RPMI7951 (cell line): Measurements from ENCODE around the gene CFAP43. TPM values are rescaled to one million over a fixed set of nuclear protein-coding genes. Genes with fewer than 3 reads are reported as not detected.

ENCODE experiments used
- DNase-seq: peaks from one replicate; pipeline ENCODE4 v3.0.0-alpha.2; 2012; ENCODE audit warnings: low read depth
- total RNA-seq: library from RNA; depleted of rRNA; stranded (reverse); fragments of >200 nt; shearing (Covaris generic); gene quantifications from 2 replicates; pipeline ENCODE4 v1.2.3, GENCODE V29; 2014; rRNA removed

Gene CFAP43
- total RNA-seq, 1 experiment from 2014 or later, result 0.24 TPM

- DNase-seq, result no peak
These were observed 135.5 kb downstream of the CFAP43 start for GRCh38 chr10:104096692-104097091.

GRCh38 chr10:104092749-104093148 is 139.4 kb downstream of the CFAP43 start:
- DNase-seq, result no peak

DNA sequence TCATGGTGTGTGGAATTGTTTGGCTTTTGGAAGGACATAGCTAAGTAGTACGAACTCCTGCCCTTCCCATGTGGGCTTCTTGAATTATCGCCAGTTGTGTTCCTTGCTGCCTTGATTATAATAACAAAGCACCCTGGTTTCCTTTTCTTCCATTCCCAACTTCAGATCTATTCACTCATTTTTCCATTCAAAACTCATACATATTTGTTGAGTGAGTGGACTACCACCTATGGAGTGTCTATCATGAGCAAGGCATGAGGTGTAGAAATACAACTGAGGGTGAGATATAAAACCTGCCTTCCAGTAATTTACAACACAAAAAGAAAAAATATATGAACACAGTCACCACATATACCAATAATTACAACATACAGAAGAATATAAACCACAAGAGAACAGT is 141.6 kb downstream of the CFAP43 start:
- no peak for DNase-seq

- no peak for DNase-seq
These were observed 142.5 kb downstream of the CFAP43 start for GRCh38 chr10:104089621-104090020.

- no peak for DNase-seq
These were observed 143.9 kb downstream of the CFAP43 start for GRCh38 chr10:104088239-104088638.

DNA sequence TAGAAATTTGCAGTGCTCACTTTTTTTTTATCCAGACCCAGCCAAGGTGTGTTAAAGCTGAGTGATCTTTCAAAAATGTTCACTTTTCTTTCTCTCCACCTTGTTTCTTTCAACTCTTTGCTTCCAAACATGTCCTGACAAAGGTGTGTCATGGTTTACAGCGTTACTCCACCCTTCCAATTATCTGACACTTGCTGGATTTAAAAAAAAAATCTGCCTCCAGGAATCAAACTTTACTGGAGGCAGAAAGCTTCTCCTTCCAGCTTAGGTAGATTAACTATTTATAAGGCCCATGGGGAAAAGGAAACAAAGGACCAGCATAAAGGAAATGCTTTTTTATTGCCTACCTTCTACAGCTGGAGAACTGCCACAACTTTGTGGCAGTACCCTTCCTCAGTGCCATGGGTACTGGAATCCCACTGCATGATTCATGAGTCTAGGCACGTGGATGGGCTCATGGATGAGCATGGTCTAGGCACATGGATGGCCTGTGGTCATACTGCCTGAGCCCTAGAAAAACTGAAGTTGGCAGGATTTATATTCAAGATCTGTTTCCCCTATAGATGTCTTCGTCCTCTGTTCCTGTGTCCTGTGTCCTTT is 146.3 kb downstream of the CFAP43 start, which contains the start of gene COL17A1:
Gene COL17A1, minus strand, starts transcription at position 80 of the 600 bp plus-strand sequence. CDS start 5,207 bp downstream, outside the sequence.
- DNase-seq, result peak; percentile 26

- DNase-seq, result no peak
These were observed 147.6 kb downstream of the CFAP43 start for GRCh38 chr10:104084482-104085142.

- no peak for DNase-seq
These were observed 150.2 kb downstream of the CFAP43 start for GRCh38 chr10:104081998-104082397.

- DNase-seq, result peak; percentile 34
These were observed 151.4 kb downstream of the CFAP43 start for GRCh38 chr10:104080762-104081161.

Other genes with a start within 250 kb of the CFAP43 start
- gene COL17A1, start 146.5 kb downstream of the CFAP43 start, total RNA-seq, result 2.0 and 2.6 TPM in 2 replicates
- 12.0 and 13.3 TPM in 2 replicates for gene SFR1, start 110.2 kb downstream of the CFAP43 start, total RNA-seq
- 189 and 193 TPM in 2 replicates for gene GSTO1, start 22.5 kb upstream of the CFAP43 start, total RNA-seq
- 2.3 and 2.6 TPM in 2 replicates for gene GSTO2, start 36.8 kb upstream of the CFAP43 start, total RNA-seq
- 3.9 and 4.0 TPM in 2 replicates for gene ITPRIP, start 106.1 kb upstream of the CFAP43 start, total RNA-seq
- gene CFAP58, start 121.5 kb upstream of the CFAP43 start, total RNA-seq, result 0.48 and 0.49 TPM in 2 replicates